ENCODE data around the gene HNRNPL.

HNRNPL gene

DNA sequence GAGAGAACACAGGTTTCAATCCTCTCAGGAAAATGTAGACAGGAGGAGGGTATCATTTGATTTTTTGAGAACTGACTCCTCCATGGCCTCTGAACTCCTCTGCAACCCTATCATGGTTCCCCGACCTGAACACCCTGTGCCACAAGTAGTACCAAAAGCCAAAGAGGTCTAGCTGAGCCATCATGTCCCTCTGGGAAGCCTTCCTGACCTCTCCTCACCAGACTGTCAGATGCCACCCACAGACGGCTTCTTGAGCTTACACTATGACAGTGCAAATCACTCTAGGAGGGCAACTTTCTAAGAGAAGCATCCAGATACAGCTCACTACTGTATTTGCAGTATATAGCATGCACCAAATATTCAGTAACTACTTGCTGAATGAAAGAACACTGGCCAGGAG is 3.7 kb downstream of the HNRNPL start:
- H3K4me3 ChIP-seq (ENCODE audit: low read length) = no peak overlapping the region
- peaks cover 71% of the 10 kb centered on the region for H3K36me3 ChIP-seq (ENCODE audit: insufficient read depth, low read length)
- peaks cover 22% of the 10 kb centered on the region for H3K4me1 ChIP-seq (ENCODE audit: insufficient read depth, low read length)
- no peaks in the 10 kb centered on the region for H3K27me3 ChIP-seq (ENCODE audit: insufficient read depth, low read length)
- no peak overlapping the region for H2AFZ ChIP-seq (ENCODE audit: low read depth, low read length)
- no peaks in the 10 kb centered on the region for H3K9me3 ChIP-seq (ENCODE audit: low read length)

- H3K4me3 ChIP-seq (ENCODE audit: low read length) = no peak overlapping the region
- no peak overlapping the region for H2AFZ ChIP-seq (ENCODE audit: low read depth, low read length)
- H3K27me3 ChIP-seq (ENCODE audit: insufficient read depth, low read length) = no peaks in the 10 kb centered on the region
- H3K4me1 ChIP-seq (ENCODE audit: insufficient read depth, low read length) = peaks cover 17% of the 10 kb centered on the region
- H3K9me3 ChIP-seq (ENCODE audit: low read length) = no peaks in the 10 kb centered on the region
- peaks cover 77% of the 10 kb centered on the region for H3K36me3 ChIP-seq (ENCODE audit: insufficient read depth, low read length)
Observed at GRCh38 chr19:38845374-38846024, 4.3 kb downstream of the HNRNPL start.

DNA sequence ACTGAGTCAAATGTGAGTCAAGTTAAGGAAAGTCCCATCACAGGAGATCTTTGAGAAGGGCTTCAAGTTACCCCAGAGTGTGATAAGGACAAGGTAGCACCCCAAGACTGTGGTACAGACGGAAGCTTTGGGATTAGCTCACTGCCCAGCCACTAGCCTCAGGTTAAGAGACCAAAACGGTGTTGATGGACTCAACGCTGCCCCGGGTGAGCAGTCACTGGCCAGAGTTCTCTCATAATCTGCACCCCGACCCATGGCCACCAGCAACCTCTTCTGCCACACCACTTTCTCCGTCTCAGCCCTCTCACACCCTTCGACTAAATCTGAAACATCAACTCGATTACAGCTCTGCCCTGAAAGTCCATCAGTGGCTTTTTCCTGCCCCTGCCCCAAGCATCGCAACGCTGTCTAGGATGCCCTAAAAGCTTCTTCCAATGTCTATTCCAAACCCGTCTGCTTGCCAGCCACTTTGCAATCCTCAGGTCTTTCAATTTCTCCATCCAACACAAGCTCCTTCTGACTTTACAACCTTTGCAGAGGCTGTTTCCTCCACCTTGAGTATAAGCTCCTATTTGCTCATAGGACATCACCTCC is 5.6 kb downstream of the HNRNPL start:
- Histone ChIP-seq H3K4me1 (ENCODE audit: insufficient read depth, low read length) (peaks cover 17% of the 10 kb centered on the region), H3K36me3 (ENCODE audit: insufficient read depth, low read length) (peaks cover 89% of the 10 kb centered on the region), H3K4me3 (ENCODE audit: low read length) (no peak overlapping the region), H2AFZ (ENCODE audit: low read depth, low read length) (no peak overlapping the region), H3K9me3 (ENCODE audit: low read length) (no peaks in the 10 kb centered on the region), H3K27me3 (ENCODE audit: insufficient read depth, low read length) (no peaks in the 10 kb centered on the region)

DNA sequence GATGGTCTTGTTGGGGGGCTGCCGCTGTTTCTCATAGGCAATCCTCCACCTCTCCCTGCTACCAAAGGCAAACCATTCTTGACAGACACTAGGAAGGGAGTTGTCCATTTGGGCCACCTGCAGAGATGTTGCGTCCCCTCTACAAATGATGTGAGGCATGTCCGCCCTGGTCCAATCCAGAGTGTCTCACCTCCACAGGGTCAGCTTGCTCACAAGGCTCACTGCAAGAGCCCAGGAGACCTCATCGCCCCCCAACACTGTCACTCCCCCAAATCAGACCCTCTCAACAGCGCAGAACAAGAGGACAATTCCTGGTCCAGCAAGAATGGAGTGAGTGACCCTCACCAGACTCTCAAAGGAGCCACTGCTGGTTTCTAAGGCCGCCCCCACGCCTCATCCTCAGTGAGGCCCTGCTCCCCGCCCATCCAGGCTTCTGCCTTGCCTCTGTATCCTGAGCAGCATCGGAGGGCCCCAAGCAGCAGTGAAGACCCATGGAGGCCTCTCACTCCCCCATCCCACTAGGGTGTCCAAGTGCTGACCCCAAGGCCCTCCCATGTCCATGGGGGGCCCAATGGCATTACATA is 6.5 kb downstream of the HNRNPL start:
- H3K4me1 ChIP-seq (ENCODE audit: insufficient read depth, low read length) = peaks cover 12% of the 10 kb centered on the region
- no peak overlapping the region for H3K4me3 ChIP-seq (ENCODE audit: low read length)
- H3K36me3 ChIP-seq (ENCODE audit: insufficient read depth, low read length) = peaks cover 92% of the 10 kb centered on the region
- H3K9me3 ChIP-seq (ENCODE audit: low read length) = no peaks in the 10 kb centered on the region
- no peaks in the 10 kb centered on the region for H3K27me3 ChIP-seq (ENCODE audit: insufficient read depth, low read length)
- H2AFZ ChIP-seq (ENCODE audit: low read depth, low read length) = no peak overlapping the region

- no peaks in the 10 kb centered on the region for H3K9me3 ChIP-seq (ENCODE audit: low read length)
- peaks cover 7% of the 10 kb centered on the region for H3K4me1 ChIP-seq (ENCODE audit: insufficient read depth, low read length)
- H3K27me3 ChIP-seq (ENCODE audit: insufficient read depth, low read length) = no peaks in the 10 kb centered on the region
- H3K4me3 ChIP-seq (ENCODE audit: low read length) = no peak overlapping the region
- peaks cover 94% of the 10 kb centered on the region for H3K36me3 ChIP-seq (ENCODE audit: insufficient read depth, low read length)
- H2AFZ ChIP-seq (ENCODE audit: low read depth, low read length) = no peak overlapping the region
Observed at GRCh38 chr19:38842439-38843174, 7.2 kb downstream of the HNRNPL start.

DNA sequence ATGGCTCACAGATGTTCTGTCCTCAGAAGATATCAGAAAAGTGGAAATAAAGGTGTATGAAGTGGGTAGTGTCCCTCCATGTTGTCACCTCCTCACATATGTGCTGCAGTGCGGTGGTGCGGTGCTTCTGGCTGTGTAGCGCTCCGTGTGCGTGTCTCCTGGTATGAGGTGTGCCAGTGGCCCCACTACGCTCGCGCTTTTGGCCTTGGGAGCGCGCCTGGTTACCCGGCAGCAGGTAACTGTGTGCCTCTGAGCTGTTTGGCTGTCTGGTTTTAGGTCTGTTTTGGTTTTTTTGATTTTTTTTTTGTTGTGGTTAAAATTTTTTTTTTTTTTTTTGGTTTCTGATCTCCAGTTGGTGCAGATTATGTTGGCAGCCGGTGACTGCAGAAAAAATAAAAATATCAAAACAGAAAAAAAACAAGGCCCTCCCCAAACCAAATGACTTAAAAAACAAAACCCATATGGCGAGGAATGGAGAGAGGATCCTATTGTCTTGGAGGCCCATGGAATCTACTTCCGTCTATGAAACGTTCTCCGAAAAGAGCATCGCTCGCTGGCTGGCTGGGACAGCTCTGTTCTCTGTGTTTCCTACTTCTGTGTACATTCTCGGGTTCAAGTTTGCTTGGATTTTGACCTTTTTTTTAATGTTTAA is 7.9 kb downstream of the HNRNPL start:
- no peaks in the 10 kb centered on the region for H3K4me1 ChIP-seq (ENCODE audit: insufficient read depth, low read length)
- no peaks in the 10 kb centered on the region for H3K27me3 ChIP-seq (ENCODE audit: insufficient read depth, low read length)
- peaks cover 94% of the 10 kb centered on the region for H3K36me3 ChIP-seq (ENCODE audit: insufficient read depth, low read length)
- no peak overlapping the region for H2AFZ ChIP-seq (ENCODE audit: low read depth, low read length)
- no peak overlapping the region for H3K4me3 ChIP-seq (ENCODE audit: low read length)
- no peaks in the 10 kb centered on the region for H3K9me3 ChIP-seq (ENCODE audit: low read length)

GRCh38 chr19:38841180-38841766 is 8.5 kb downstream of the HNRNPL start:
- Histone ChIP-seq H3K27me3 (ENCODE audit: insufficient read depth, low read length) (no peaks in the 10 kb centered on the region), H2AFZ (ENCODE audit: low read depth, low read length) (no peak overlapping the region), H3K4me1 (ENCODE audit: insufficient read depth, low read length) (no peaks in the 10 kb centered on the region), H3K9me3 (ENCODE audit: low read length) (no peaks in the 10 kb centered on the region), H3K36me3 (ENCODE audit: insufficient read depth, low read length) (peaks cover 95% of the 10 kb centered on the region), H3K4me3 (ENCODE audit: low read length) (no peak overlapping the region)

GRCh38 chr19:38840583-38840968 is 9.2 kb downstream of the HNRNPL start:
- no peak overlapping the region for H2AFZ ChIP-seq (ENCODE audit: low read depth, low read length)
- H3K9me3 ChIP-seq (ENCODE audit: low read length) = no peaks in the 10 kb centered on the region
- no peaks in the 10 kb centered on the region for H3K27me3 ChIP-seq (ENCODE audit: insufficient read depth, low read length)
- no peaks in the 10 kb centered on the region for H3K4me1 ChIP-seq (ENCODE audit: insufficient read depth, low read length)
- no peak overlapping the region for H3K4me3 ChIP-seq (ENCODE audit: low read length)
- H3K36me3 ChIP-seq (ENCODE audit: insufficient read depth, low read length) = peaks cover 95% of the 10 kb centered on the region

DNA sequence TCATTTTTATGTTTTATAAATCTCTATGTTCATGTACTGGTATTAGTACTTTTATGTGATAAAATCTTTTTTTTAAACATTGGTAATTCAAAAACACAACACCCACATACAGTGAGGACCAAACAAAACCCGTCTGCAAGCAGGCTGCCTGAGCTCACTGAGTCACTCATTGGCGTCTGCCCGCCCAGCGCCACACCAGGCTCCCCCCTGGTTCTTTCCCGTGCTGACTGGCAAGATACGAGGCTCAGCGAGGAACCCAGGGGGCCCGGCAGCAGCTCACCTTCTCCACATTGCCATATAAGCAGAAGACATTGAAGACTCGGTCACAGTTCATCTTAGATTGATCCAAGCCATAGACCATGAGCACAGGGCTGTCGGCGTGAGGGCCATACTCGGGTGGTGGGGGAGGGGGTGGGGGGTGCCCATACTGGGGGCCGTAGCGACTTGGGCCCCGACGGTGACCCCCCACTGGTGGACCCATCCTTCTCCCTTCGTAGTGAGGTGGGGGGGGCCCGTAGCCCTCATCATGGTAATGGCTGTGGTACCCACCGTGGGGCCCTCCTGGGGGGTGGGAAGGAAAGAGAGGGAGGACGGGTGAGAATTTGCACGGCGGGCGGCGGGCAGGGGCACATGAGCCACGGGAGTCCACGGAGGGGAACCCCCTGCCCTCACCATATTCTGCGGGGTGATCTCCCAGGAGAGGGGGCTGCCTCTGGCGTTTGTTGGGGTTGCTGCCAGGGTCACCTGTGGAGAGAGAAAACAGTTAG is 9.8 kb downstream of the HNRNPL start:
- Histone ChIP-seq H2AFZ (ENCODE audit: low read depth, low read length) (no peak overlapping the region), H3K36me3 (ENCODE audit: insufficient read depth, low read length) (peaks cover 96% of the 10 kb centered on the region), H3K9me3 (ENCODE audit: low read length) (no peaks in the 10 kb centered on the region), H3K27me3 (ENCODE audit: insufficient read depth, low read length) (no peaks in the 10 kb centered on the region), H3K4me1 (ENCODE audit: insufficient read depth, low read length) (no peaks in the 10 kb centered on the region), H3K4me3 (ENCODE audit: low read length) (no peak overlapping the region)

GRCh38 chr19:38838986-38839761 is 10.6 kb downstream of the HNRNPL start:
- Histone ChIP-seq H3K27me3 (ENCODE audit: insufficient read depth, low read length) (no peaks in the 10 kb centered on the region), H2AFZ (ENCODE audit: low read depth, low read length) (no peak overlapping the region), H3K4me1 (ENCODE audit: insufficient read depth, low read length) (no peaks in the 10 kb centered on the region), H3K9me3 (ENCODE audit: low read length) (no peaks in the 10 kb centered on the region), H3K36me3 (ENCODE audit: insufficient read depth, low read length) (peaks cover 89% of the 10 kb centered on the region), H3K4me3 (ENCODE audit: low read length) (no peak overlapping the region)

DNA sequence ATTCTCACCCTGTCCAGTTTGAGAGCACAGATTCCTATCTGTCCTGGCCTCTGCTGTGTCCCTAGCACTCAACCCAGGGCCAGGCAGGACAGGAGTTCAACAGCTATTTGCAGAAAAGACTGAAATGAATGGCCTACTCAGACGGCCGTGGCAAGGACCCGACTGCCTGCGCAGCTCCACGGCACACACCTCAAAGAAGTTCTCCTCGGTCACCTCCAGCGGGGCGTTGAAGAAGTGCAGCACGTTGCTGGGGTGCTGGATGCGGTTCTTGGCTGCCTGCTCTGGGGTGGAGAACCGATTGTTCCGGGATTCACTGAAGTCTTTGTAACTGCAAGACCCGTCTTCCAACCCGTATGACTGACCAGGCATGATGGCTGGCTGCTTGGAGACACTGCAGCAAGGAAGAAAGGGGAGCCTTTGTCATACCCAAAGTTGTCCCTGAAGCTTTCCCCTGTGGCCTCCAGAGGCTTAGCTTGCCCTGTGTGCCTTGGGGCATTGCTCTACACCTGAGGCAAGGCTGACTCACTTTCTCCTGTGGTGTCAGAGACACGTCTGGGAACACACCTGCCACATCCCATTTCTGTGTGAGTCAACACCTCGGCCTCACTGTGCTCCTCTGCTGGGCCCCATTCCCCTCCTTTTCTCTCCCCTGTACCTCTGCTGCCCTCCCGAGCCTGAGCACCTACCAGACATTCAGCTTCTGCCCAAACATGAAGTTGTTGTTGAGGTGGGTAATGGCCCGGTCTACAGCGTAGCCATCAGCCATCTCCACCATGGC is 11.4 kb downstream of the HNRNPL start:
- Histone ChIP-seq H3K4me3 (ENCODE audit: low read length) (no peak overlapping the region), H3K9me3 (ENCODE audit: low read length) (no peaks in the 10 kb centered on the region), H3K36me3 (ENCODE audit: insufficient read depth, low read length) (peaks cover 82% of the 10 kb centered on the region), H2AFZ (ENCODE audit: low read depth, low read length) (no peak overlapping the region), H3K4me1 (ENCODE audit: insufficient read depth, low read length) (no peaks in the 10 kb centered on the region), H3K27me3 (ENCODE audit: insufficient read depth, low read length) (no peaks in the 10 kb centered on the region)
